NCI-H510A (cell line): ENCODE measurements around the gene ANKMY1.

Experiments
- DNase-seq: peaks from one replicate; lab custom pipeline; 2025; lab: John Stamatoyannopoulos, UW

Gene ANKMY1

DNA sequence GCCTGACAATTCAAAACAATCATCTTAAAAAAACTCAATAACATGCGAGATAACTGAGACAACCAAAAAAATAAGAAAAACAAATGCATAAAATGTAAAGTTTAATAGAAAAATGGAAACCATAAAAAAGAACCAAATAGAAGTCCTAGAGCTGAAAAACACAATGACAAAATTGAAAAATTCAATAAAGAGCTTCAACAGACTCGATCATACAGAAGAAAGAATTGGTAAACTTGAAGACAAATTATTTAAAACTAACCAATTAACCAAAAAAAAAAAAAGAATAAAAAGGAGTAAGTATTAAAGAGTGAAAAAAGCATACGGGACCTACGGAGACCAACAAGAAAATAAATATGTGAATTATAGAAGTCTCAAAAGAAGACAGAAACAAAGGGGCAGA lies 84.6 kb downstream of the ANKMY1 start:
- no peak for DNase-seq

DNA sequence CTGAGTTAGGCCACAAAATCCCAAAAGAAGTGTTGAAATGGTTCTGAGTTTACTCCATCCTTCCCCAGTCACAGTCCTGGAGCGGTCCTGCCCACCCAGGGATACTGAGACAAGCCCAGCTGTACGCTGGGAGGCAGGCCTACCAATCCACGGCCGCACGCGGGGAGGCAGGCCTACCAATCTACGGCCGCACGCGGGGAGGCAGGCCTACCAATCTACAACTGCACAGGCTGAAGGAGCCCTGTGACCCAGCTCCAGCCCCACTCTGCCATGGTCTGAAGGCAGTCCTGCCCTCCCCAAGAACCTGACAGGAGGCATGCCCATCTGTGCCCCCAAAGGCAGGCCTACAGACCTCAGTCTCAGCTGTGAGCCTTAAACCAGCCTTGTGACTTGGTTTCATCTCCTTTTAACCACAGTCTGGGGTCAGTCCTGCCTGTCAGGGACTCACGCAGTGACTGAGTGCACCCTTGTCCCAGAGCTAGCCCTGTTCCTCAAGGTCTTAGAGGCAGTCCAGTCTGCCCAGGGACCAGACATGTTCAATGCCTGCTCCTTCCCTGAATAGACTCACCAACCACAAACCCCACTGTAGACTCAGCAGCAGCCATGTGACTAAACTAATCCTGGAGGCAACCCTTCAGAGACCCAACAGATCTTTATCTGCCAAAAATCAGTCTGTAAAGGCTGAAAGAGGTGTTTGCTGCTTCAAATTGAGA lies 85.6 kb downstream of the ANKMY1 start:
- no peak for DNase-seq

DNA sequence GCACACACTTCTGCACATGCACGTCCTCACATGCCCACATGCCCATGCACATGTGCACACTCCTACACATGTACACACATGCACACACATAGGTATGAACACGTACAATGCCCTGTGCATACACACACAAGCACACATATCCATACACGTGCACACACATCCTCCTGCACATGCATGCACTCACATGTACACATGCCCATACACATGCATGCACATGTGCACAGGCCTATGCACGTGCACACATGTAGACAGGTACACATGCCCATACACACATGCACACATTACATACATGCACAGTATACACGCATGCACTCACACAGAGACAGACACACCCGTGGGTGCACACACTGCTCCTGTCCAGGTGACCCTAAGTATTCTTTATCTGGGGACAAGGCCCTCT lies 88.0 kb downstream of the ANKMY1 start:
- no peak for DNase-seq

DNA sequence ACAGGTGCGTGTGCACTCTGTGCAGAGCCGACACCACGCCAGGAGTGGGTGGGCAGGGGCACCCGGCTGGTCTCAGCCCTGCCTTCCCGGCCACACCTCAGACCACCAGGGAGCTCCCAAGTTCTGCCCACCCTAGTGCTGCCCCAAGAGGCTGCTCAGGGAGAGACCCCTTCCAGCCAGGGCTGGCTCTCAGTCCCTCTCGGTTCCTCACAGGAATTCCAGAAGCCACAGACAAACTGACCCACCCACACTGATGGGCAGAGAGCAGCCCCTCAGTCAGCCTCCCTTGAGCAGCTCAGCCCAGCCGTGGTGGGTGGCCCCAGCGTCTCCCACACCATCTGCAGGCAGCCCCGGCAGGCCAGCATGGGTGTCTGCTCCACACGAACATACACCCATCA lies 88.5 kb downstream of the ANKMY1 start:
- no peak for DNase-seq

DNA sequence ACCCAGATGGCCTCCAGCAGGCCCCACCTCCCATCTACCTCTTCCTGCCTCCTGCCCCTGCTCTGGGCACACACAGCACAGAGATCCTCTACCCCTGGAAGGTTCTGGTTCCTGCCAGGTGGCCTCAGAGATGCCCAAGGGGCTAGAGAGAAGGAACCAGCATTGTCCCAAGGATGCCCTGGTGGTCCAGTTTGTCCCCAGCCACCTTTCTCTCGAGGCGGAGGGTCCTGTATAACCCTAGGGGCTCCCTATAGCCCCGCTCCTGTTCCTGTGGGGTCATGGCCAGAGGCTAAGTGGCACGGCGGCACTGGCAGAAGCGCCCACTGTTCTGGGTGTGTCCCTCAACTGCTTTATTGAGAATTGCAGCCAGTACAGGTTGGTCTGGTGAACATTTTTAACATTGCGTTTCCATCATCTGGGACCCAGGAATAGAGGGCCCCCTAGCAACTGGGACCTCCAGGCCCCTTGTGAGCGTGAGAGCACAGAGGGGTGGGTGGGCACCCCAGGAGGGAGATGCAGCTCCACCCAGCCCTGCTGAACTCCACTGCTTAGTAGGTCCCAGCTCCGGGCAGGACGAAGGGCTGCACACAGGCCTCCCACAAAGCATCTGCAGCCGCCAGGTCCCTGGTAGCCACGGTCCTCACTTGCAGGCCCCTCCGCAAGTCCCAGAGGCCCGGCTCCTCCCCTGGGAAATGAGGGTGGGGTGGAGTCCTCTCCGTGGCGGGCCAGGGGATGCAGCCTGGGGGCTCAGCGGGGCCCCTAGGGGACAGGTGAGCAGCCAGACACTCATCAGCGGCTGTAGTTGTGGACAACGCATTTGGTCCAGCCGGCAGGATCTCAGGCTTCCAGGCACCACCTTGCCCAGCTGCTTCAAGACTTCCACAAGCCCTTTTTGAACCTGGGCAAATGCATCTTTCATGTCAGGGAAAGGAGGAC lies 89.2 kb downstream of the ANKMY1 start:
- DNase-seq: no peak

DNA sequence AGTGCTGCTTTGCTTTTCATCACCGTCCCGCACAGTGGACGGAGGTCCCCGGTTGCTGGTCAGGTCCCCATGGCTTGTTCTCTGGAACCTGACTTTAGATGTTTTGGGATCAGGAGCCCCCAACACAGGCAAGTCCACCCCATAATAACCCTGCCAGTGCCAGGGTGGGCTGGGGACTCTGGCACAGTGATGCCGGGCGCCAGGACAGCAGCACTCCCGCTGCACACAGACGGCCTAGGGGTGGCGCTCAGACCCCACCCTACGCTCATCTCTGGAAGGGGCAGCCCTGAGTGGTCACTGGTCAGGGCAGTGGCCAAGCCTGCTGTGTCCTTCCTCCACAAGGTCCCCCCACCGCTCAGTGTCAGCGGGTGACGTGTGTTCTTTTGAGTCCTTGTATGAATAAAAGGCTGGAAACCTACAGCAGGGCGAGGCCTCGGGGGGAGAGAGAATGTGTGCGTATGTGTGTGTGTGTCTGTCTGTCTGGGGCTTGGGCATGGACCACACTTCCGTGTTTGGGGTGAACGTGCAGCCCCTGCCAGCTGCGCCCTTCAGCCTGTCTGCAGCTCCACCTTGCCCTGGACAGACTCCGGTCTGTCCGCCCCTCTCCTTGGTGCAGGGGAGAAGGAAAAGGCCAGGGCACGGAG lies 90.0 kb downstream of the ANKMY1 start:
- DNase-seq: no peak

DNA sequence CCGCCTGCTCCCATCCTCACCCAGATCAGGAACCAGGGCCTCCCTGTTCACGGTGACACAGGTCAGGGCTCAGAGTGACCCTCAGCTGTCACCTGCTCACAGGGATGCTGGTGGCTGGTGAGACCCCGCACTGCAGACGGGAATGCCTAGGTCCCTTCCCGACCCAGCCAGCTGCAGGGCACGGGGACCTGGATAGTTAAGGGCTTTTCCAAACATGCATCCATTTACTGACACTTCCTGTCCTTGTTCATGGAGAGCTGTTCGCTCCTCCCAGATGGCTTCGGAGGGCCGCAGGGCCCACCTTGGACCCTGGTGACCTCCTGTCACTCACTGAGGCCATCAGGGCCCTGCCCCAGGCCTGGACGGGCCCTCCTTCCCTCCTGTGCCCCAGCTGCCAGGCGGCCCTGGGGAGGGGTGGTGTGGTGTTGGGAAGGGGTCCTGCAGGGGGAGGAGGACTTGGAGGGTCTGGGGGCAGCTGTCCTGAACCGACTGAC lies 90.6 kb downstream of the ANKMY1 start:
- DNase-seq: no peak

DNA sequence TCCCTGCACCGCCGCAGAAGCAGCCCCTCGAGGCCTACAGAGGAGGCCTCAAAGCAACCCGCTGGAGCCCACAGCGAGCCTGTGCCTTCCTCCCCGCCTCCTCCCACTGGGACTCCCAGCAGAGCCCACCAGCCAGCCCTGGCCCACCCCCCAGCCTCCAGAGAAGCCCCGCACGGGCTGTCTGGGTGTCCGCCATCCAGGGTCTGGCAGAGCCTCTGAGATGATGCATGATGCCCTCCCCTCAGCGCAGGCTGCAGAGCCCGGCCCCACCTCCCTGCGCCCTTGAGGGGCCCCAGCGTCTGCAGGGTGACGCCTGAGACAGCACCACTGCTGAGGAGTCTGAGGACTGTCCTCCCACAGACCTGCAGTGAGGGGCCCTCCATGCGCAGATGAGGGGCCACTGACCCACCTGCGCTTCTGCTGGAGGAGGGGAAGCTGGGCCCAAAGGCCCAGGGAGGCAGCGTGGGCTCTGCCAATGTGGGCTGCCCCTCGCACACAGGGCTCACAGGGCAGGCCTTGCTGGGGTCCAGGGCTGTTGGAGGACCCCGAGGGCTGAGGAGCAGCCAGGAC lies 91.1 kb downstream of the ANKMY1 start:
- no peak for DNase-seq

DNA sequence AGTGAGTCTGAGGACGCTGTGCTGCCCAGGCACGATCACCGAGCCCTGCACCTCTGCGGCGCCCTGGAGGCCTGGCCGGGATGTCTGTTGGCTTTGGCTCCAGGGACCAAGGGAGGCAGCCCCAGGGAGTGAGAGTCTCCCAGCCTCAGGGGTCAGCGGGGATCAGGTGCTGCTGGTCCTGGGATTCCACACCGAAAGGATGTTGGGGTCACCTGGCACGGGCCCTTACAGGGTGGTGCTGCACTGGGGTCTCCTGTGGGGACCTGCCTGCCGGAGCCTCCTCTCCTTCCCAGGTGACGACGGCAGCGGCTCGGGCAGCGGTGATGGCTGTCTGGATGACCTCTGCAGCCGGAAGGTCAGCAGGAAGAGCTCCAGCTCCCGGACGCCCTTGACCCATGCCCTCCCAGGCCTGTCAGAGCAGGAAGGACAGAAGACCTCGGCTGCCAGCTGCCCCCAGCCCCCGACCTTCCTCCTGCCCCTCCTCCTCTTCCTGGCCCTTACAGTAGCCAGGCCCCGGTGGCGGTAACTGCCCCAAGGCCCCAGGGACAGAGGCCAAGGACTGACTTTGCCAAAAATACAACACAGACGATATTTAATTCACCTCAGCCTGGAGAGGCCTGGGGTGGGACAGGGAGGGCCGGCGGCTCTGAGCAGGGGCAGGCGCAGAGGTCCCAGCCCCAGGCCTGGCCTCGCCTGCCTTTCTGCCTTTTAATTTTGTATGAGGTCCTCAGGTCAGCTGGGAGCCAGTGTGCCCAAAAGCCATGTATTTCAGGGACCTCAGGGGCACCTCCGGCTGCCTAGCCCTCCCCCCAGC lies 91.8 kb downstream of the ANKMY1 start:
- DNase-seq: no peak

DNA sequence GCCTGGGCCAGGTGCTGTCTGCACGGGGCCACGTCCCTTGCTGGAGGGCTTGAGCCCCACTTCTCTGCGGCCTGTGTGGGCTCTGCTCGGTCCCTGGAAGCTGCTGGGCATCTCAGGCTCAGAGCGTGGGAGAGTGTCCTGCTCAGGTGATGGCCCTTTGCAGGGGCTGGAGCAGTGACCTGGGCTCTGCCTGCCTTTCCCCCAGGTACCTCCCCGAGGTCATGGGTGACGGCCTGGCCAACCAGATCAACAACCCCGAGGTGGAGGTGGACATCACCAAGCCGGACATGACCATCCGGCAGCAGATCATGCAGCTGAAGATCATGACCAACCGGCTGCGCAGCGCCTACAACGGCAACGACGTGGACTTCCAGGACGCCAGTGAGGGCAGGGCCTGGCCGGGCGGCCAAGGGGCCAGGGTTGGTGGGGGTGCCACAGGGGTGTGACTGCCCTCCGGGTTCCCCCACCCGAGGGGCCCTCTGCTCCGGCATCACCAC lies 92.5 kb downstream of the ANKMY1 start:
- no peak for DNase-seq

DNA sequence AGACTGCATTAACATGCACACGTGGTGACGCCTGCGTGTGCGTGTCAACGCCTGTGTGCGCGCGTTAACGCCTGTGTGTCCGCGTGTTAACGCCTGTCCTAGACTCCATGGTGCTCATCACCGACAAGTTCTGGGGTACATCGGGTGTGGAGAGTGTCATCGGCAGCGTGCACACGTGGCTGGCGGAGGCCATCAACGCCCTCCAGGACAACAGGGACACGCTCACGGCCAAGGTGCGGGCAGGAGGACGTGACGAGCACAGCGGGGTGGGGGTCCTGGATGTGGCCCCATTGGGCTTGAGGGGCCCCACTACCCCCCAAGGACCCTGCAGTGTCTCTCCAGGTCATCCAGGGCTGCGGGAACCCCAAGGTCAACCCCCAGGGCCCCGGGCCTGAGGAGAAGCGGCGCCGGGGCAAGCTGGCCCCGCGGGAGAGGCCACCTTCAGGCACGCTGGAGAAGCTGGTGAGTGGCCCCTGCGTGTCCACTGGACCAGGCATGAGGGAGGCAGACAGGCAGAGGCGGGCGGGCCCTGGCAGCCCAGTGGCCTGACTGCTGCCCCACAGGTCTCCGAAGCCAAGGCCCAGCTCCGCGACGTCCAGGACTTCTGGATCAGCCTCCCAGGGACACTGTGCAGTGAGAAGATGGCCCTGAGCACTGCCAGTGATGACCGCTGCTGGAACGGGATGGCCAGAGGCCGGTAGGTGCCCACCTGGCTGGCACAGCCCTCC lies 93.1 kb downstream of the ANKMY1 start:
- DNase-seq: no peak

DNA sequence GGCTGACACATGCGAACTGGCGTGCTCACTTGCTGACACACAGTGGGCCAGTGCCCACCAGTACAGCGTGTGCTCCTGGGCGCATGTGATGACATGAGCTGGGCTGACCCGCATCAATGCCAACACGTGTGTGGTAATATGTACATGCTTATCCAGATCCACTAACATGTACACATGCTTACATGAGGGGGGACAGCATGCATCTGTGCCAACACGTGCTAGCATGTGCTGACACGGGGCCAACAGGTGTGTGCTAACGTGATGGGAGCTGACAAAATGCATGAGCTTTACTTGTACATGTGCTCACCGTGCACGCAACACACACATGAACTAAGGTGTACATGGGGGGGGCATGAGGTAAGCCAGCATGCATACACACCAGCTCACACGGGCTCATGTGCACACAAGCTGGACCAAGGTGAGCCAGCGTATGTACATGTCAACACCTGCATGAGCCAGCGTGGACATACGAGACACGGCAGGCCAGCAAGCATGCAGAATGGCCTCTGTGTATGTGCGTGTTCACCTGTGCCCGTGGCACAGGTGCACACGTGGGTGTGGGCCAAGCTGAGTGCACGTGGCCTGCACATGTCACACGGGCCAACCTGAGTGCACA lies 93.8 kb downstream of the ANKMY1 start:
- DNase-seq: no peak

DNA sequence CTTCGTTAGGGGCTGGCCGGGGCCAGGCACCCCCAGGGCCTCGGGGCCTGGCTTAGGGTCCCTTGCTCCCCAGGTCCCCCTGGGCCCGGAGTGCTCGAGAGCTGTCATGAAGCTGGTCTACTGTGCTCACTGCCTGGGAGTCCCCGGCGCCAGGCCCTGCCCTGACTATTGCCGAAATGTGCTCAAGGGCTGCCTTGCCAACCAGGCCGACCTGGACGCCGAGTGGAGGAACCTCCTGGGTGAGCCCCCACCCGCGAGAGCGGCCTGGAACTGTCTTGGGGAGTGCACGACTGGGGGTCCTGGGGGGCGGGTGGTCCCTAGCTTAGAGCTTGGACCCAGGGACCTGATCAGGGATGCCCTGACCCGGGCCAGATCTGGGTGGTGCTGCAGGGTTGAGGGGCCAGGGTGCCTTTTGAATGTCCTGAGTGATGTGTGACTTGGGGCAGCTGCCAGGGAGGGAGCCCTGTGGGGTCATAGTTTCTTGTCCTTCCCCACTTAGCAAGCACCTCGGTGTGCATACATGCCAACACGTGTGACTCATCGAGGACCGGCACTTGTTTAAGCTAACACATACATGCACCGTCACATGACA lies 94.4 kb downstream of the ANKMY1 start:
- no peak for DNase-seq

DNA sequence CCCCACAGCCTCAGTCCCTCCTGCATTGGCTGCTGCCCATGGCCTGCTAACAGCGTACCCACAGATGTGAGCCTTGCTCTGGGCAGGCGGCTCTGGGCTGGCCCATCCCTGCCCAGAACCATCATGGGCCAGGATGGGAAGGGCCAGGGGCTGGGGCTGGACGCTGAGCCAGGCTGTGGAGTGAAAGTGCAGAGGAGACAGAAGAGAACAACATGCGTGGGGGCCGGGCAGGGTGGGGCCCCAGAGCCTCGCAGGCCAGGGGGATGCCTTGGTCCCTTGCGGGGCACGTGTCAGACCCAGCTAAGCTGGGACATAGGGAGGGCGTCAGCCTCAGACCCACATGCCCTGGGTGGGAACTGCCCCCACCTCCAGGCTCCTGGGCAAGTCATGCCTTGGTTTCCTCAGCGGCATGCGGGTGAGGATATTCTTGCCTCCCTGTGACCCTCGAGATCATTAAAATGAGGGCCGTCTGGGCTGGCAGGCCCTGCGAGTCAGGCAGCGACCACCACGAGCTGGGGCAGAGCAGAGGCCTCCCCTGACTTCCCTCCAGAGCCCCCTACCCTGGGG lies 95.0 kb downstream of the ANKMY1 start:
- no peak for DNase-seq

DNA sequence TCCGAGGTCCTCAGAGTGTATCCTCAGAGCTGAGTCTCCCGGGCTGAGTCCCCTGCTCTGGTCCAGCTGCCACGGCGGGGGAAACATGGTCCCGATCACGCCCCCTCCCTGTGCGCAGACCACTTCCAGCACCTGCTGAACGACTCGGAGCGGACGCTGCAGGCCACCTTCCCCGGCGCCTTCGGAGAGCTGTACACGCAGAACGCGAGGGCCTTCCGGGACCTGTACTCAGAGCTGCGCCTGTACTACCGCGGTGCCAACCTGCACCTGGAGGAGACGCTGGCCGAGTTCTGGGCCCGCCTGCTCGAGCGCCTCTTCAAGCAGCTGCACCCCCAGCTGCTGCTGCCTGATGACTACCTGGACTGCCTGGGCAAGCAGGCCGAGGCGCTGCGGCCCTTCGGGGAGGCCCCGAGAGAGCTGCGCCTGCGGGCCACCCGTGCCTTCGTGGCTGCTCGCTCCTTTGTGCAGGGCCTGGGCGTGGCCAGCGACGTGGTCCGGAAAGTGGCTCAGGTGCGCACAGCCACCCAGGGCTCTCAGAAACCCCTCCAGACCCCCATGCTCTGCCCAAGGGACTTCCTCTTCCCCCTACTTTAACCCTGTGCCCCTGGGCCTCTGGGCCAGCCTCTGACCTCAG lies 95.6 kb downstream of the ANKMY1 start:
- no peak for DNase-seq

DNA sequence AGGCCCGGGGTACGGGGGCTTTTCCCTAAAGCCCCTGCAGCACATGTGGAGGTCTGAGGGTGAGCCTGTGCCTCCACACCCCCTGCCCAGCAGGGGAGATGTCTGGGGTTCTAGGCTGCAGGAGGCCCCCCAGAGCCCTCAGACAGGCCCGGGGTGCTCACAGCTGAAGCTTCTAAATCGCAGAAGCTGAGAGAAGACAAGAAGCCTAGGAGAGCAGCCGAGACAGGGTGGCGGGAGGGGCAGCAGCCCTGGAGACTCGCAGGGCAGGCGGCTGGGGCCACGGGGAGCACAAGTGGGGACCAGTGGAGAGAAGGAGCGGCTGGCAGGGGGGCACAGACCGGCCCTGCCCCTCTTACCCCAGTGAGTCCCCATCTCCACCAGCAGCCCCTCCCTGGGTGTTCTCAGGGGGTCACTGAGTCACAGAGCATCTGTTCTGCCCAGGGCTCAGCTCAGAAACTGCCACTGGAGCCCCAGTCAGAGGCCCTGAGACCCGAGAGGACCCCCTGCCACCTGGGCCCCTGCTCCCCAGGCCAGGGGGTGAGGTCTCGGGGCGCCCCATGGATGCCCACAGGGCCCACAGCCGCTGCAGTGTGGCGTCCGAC lies 96.2 kb downstream of the ANKMY1 start:
- no peak for DNase-seq

DNA sequence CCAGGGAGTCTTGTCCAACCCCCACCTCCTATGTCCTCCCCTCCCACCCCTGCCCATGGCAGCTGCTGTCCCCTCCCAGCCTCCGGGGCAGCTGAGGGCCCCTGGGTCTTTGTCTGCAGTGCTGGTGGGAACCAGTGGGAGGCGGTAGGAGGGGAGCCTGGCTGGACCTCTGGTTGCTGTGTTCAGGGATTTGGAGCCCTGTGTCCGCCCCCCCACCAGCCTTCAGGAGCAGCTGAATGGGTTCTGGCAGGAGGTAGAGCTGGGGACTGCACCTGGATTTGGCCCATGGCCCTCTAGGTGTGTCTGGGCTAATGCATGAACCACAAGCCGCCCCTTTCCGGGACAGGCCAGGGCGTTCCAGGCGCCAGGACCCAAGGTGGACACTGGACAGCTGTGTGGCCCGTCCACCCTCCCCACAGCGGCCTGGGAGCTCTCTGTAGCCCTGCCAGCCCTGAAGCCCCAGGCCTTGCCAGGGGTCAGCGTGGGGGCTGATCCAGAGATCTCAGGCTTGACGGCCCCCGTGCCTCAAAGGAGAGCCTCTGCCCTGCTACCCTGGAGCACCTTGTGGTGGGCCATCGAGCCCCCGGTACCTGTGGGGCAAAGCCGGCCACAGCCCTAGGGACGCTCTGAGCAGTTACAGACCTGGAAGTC lies 96.9 kb downstream of the ANKMY1 start:
- no peak for DNase-seq

DNA sequence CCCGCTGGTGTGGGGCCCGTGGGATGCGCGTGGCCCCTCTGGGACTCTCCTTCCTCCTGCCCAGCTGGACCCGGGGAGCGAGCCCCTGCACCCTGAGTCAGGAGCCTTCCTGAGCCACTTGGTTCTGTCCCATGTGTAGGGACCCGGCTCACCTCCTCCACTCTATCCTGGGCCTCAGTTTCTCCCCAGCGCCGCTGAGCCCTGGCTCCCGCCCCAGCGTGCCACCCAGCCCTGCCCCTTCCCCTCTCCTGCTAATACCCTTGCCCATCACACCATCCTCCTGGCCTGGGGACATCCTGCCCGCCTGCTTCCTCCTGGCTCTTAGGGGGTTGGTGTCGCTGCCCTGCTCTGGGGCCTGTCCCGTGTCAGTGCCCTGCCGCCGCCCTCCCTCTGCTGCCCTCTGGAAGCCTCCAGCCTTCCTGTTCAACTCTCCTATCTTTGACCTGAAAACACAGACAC lies 97.5 kb downstream of the ANKMY1 start:
- DNase-seq: no peak
